GM18520 (cell line): Measurements from ENCODE around the gene SLC30A2.

Experiments
- ATAC-seq: cut with Tn5 transposase; IDR thresholded peaks from one replicate; pipeline ENCODE4 v1.9.1; 2021; ENCODE audit not compliant: unreplicated experiment

SLC30A2 gene

DNA sequence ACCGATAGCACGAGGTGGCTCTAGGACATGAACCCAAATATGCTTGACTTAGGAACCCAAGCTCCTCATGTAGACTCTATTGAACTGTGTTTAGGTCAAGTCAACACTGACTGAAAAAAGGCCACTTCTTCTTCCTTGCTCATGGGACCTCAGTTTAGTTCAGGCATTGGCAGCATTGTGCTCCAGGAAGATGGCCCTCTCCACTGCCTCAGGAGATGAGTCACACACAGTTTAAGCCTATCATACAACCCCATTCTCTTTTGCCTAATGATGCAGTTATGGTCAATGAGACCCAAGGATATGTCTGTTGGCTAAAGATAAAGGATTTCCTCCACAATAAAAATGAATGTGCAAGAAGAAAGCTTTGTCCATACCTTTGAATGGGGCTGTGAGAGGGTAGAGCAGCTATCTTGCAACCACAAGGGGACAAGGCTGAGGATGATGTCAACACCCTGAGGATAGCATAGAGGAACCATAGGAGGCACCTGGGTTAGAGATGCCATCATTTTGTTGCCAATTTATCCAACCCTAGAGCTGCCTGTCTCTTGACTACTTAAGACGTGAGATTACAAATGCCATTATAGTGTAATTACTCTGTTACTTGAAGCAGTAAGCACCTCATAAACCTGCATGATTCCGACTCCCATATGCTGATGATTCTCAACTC lies 24.5 kb upstream of the SLC30A2 start:
- ATAC-seq, result no peak

DNA sequence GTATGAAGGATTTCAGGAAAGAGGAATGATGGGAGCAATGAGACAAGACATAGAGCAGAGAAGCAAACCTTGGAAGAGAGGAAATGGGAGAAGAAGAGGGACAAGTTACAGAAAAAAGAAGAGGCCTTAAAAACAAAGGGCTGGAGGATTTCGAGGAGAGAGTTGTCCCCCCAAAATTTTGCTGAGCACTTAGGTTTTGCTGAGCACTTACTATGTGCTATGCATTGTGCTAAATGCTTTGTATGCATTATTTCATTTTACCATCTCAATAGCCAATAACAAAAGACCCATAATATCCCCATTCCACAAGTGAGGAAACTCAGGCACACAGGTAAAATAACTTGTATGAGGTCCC lies 24.0 kb upstream of the SLC30A2 start:
- no peak for ATAC-seq

DNA sequence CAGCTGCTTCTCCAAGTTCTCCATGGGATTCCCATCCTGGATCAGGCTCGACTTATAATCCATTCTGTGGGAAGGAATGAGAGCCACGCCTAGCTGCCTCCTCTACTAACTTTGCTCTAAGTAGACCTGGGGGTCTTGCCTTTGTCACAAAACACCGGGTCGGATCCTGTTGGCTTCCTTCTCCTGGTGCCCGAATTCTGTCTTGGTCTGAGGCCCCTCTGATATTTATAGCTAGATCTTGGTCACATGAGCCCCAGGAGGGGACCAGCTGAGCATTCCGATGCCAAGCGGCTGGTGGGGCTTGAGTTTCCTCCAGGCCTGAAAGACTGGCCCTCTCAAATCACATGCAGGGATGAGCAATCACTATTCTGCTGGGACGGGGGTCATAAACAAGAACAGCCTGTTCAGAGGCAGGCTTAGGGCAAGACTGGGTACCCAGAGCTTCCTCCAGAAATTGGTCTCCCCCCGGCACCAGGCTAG lies 21.6 kb upstream of the SLC30A2 start, which contains the start of gene TRIM63:
Gene TRIM63, minus strand, starts transcription at position 199 of the 480 bp plus-strand sequence. Its CDS starts 136 bp downstream, at position 63.
- ATAC-seq, result no peak

DNA sequence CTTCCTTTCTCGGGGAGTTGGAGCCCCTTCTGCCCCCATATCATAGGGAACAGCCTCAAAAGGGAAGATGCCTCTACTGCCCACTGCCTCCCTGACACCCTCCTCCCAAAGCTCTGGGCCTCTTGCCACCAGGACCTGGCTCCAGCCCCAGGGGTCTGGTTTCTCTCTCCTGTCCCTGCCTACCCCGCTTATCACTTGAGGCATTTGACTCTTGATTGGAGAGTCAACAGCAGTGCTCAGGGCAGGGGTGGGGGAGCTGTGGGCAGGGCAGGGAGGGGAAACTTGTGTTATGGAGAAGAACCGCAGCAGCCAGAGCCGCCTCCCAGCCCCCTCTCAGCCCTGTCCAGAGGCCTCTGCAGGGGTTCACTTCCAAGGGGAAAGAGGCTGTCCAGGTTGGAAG lies 20.9 kb upstream of the SLC30A2 start:
- ATAC-seq, result no peak

DNA sequence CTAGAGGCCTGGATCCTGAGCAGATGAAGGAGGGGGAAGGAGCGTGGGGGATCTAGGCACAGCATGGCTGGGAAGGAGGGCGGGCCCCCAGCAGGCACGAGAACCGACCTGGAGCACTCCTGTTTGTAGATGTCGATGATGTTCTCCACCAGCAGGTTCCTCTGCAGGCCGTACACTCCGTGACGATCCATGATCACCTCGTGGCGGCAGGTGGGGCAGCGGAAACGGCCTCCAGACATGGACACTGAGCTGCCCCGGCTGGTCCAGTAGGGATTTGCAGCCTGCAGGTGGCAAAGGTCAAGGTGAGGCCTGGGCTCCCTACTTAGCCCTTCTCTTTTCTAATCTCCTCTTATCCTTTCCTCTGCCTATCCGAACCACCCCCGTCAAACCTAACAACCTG lies 20.2 kb upstream of the SLC30A2 start:
- ATAC-seq, result no peak

DNA sequence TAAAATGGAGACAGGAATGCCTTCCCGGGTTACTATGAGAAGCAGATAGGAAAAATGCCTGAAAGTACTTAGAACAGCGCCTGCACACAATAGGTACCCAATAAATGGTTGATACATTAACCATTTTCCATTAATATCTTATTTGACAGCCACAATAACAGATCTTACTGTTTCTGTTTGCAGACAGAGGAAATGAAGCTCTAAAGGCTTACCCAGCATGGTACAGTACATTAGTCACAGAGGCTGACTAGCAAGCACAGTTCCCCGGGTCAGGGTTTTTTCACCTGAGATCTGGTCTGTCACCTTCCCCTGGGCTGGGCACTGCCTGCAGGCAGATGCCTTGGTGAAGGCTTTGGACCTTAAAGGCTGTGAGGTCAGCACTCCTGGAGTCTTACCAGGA lies 18.6 kb upstream of the SLC30A2 start:
- no peak for ATAC-seq

DNA sequence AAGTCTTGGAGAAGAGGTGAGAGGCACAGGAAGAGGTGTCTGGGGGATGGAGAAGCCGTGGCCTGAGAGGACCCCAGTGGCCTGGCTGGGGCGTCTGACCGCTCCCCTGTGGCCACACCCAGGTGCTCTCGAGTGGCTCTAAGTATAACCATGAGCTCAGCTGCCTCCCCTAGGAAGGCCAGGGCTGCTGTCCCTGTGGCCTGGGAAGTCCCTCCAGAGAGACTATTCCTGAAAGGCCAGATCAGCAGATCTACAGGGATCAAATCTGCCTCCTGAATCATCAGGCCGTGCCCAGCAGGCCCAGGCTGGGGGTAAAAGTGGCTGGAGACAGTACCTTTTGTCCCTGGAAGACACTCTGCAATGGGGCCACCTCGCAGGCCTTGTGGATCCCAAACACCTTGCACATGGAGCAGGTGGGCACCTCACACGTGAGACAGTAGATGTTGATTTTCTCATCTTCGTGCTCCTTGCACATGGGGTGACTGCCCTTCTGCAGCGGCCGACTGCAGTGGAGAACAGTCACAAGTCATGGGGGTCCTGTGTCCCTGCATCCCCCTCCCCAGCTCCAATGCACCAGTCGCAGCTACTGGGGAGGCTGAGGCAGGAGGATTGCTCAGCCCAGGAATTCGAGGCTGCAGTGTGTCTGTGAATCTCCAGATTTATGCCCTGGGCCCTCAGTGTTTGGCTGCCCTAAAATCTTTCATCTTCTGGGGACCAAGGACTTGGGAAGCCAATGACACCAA lies 15.1 kb upstream of the SLC30A2 start:
- ATAC-seq, result no peak

DNA sequence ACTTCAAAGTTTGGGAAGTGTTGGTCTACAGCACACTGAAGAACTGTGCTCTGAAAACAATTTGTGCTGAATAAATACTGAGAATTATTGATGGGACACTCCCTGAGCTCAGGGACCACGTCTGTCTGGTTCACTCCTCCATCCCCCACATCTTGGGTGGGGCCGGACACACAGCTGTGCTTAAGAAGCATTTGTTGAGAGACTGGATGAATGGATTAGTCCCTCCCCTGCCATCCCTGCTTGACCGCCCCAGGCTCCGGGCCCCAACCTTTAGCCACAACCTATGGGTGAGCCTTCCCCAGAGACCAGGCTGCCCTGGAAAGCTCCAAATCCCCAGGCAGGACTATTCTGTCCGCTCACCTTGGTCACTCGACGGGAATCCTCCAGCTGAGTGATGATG lies 14.0 kb upstream of the SLC30A2 start:
- no peak for ATAC-seq

DNA sequence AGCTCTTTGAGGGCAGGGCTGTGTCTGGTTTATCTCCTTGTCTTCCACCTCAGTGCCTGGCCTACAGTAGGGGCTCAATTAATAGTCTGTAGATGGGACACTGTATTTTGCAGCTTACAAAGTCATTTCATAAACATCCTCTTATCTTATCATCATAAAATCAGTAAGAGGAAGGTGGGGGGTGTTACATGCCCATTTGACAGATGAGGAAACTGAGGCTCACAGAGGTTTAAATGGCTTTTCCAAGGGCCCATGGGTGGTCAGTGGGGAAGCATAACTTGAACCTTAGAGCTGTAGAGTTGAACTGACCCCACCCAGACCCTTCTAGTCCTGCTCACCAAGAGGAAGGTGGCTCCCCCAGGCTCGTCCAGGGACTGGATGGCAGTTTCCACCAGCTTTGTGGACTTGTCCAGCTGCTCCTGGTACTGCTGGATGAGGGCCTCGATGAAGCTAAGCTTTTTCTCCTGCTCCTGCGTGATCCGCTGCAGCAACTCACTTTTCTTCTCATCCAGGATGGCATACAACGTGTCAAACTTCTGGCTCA lies 12.2 kb upstream of the SLC30A2 start:
- ATAC-seq, result no peak

DNA sequence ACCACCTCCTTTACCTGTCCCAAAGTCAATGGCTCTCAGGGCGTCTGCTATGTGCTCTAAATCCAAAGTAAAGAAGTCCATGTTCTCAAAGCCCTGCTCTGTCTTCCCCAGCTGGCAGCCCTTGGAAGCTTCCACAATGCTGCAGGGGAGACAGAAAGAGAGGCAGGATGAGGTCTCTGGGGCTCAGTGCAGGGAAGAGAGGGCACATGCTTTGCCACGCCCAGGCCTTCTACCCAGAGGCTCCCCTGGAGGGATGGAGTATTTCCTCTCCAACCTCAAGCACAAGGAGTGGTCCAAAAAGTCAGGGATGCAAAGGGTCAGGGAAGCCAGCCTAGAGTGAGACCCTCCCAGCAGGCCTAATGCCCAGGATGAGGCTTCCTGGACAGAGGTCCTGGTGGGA lies 11.3 kb upstream of the SLC30A2 start:
- ATAC-seq, result no peak

DNA sequence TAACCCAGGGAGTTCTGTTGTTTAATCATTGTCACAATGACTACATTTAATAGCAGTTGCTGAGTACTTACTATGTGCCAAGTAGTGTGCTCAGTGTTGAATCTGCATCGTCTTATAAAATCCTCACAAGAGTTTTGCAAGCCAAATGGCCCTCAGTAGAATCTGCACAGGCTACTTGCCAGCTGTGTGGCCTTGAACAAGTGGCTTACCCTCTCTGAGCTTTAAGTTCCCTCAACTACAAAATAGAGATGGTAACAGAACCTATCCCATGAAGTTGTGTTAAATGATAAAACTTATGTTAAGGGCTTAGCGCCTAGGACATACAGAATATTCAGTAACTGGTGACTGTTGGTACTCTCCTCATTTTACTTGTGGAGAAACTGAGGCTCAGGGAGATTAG lies 9.1 kb upstream of the SLC30A2 start:
- no peak for ATAC-seq

DNA sequence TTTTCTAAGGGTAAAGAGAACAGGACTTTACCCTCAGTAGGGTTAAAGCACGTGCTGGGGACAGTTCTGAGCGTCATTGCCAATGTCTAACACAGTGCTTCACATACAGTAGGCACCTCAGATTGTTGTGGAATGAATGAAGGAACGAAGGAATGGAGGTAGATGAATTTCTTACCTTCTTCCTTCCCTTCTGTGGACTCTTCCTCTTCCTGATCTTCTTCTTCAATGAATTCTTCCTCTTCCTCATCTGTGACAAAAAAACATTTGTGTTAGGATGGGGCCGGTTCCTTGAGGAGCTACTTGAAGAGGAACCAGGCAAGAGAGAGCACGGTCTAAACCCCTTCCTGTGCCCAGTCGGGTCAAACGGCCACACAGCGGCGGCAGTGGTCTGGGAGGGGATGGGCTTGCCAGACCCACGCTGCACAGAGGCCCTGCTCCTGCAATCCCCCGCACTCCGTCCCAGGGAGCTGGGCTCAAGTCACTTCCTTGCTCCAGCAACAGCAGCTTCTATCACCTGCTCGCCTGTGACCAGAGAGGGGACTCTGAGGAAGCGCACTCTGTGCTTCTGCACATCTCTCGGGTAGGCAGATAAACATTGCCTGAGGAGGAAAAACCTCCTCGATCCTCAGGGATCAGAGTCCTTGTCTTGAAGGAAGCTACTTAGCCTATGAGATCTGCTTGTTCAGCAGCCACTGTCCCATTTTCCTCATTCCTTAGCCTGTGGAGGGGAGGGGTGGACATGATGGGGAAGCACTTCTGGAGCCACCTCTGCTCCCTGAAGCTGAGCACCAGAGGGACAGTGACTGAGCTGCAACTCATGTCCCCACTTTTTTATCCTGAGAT lies 8.0 kb upstream of the SLC30A2 start:
- ATAC-seq, result no peak

DNA sequence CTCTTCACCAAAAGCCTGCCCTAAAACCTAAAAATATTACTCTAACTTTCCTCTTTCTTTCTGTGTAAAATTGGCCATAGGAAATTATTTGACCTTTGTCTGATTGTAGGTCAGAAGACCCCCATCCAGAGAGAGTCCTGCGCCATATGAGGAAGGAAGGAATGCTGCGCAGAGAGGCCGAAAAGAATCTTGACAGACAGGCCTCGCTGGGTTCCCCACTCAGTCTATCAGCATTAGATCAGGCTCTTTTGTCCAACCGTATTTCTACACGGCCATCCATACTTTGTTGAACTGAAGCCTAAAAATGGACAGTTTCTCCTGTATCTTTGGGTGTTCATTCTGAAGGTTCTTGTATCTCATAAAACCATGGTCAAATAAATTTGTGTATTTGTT lies 4.3 kb upstream of the SLC30A2 start:
- no peak for ATAC-seq

DNA sequence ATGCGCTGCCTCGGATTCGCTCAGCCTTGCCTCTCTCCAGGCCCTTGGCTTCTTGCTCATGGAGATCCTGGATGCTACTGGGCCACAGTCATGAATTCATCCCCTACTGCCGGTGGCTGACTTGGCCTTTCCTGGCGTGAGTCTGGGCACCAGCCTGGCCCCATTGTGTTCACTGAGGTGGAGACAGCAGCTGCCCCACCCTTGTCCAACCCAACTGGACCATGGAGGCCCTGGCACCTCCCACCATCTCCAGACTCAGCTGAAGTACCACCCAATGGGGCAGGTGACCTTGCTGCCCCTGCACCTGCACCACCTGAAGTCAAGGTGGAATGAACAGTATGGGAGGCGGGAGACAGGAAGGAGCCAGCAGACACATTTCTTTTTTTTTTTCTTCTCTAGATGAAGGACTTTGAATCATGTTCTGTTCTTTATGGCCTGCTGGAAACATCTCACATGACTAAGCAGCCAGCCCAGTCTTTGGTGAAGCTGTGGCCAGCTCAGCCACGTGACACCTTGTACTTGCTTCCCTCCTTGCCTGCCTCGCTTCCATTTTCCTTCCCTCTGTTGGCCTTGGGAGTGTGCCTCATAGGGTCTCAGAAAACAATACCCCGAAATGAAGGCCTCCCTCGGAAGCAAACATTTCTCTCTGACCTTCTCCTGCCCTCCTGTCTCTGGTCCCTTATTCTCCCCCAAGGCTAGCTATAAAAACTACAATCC lies 3.8 kb upstream of the SLC30A2 start:
- no peak for ATAC-seq

DNA sequence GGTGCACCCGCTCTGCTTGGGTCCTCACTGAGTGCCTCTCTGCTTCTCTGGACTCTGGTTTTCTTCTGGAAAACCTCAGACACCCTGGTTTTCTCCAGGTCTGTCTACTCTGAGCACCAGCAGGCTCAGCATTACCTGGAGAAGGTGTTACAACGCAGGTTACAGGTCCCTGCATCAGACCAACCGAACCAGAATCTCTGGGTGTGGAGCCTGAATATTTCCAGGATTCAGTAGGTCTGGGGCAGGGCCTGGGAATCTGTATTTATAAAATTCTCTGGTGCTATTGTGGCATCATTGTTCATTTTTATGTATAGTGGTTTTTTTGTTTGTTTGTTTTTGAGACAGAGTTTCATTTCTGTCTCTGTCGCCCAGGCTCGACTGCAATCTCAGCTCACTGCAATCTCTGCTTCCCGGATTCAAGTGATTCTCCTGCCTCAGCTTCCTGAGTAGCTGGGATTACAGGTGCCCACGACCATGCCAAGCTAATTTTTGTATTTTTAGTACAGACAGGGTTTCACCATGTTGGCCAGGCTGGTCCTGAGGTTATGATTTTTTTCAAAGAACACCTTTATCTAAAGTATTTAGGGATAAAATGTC lies 1.5 kb upstream of the SLC30A2 start:
- ATAC-seq, result no peak

DNA sequence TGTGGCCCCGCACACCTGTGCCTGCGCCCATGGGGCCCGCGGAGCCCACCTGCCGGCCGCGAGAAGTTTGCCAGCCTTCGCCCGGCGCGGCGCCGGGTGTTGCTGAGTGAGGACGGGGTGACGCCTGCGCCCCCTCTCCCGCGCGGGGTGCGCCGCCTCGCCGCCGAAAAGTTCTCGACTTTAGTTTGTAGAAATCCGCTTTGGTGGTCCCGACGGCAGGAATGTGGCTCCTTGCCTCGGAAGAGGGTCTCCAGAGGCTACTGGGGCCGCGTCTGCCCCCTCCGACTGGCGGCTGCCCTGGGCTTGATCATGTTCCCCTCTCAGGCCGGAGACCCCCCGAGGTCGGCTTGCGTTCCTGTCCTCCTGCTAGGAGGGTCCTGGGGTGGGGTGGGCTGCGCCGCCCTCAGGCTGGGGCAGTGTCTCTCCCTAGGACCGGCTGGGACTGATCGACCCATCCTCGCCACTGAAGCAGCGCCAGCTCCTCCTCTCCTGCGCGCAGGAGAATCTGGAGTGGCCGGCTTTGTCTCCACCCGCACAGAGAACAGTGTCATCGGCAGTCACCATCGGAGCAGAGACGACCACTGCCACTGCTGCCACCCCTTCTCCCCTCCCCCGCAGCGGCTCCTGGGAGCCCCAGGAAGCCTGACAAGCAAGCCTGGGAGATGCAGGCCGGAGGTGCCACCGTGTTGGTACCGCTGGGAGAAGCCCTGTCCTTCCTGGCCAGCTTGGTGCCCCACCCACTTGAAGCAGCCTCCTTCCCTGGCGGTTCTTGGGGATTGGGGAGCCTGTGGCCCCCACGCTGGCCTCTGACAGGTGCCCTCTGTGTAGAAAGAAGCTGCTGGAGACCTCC lies 553 bp upstream of the SLC30A2 start:
- no peak for ATAC-seq

DNA sequence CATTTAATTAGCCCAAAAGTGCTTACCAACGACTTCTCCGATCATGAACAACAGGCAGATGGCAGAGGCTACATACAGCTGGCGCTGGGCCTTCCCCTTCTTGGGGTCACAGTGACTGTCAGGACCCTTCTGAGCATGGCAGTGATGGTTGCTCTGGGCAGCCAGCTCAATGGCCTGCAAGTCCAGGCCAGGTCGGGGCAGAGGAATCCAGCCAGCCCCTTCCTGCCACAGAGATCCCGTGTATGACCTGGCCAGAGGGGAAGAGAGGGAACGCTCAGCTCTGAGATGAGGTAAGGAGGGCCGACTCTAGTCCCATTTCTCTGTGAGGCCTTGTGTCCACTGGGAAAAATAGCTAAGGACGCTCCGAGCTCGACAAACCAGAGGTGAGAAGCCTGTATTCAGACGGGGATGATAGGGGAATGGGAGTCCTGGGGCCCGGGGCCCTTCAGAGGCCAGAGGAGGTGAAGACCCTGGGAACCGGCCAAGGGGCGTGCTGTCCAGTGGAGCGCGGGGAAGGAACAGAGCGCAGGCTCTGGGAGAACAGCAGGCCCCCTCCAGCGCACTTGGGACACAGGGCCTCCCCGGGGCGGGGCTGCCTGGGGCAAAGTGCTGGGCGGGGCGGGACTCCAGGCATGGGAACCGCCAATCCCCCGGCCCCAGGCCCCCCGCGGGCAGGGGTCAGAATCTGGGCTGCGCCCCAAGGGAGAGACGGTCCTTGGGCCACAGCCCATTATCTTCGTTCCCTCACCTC lies 772 bp downstream of the SLC30A2 start:
- ATAC-seq, result no peak

DNA sequence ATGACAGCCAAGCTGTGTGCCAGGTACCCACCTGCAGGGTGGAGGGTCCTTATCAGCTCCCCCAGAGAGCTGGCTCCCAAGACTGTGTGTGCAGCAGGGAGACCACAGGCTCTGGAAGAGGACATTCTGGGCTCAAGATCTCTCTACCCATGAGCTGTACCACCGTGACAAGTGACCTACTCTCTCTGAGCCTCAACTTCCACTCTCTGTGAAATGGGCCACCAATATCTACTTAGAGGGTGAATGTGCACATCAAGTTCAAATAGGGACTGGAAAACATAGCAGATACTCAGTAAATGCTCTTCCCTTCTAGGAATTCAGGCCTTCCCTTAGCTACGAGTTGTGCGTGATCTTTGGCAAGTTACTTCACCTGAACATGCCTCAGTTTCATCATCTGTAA lies 1.5 kb downstream of the SLC30A2 start:
- ATAC-seq, result no peak

DNA sequence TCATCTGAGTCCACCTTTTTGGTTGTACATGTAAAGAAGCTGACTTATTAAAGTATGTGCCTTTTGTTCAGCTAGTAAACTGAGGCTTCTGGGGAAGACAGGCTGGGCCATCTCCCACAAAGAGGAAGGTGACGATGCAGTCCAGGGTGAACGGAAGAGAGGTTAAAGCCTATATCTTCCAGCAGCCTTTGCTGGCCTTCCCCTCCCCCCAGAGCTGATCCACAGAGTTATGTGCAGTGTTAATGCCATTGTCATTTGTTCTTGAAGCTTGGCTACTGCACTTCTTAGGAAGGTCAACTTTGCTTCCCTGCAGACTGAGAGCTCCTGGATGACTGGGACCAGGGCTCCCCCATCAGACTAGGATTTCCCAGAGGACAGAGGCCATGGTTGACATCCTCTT lies 2.2 kb downstream of the SLC30A2 start:
- ATAC-seq, result no peak
